Kidney (tissue), 14 donors: ENCODE results near the gene GATA6. TPM values are rescaled to one million over a fixed set of nuclear protein-coding genes. Genes with fewer than 3 reads are reported as not detected.
A peak's percentile ranks its signal among the peaks of the same experiment; 100 is the strongest.

Experiments
- DNase-seq, 5 donors: peaks; one replicate each; pipeline ENCODE4 v3.0.0-alpha.2; 2013 to 2020
- FAIRE-seq: peaks from 2 replicates; lab custom pipeline; 2012; peaks lifted over from hg19 to GRCh38; lab: Jason Lieb, UNC
- H3K27ac ChIP-seq, 2 donors: one replicate each; pipeline ENCODE4 v1.7.0; 2013; ENCODE audit warnings: low read depth in 2 of 2, low read length in 2 of 2, inconsistent platforms in 1 of 2
- H3K27me3 ChIP-seq: one replicate; pipeline ENCODE4 v1.7.1; 2013; ENCODE audit warnings: low read length, inconsistent platforms; ENCODE audit not compliant: control insufficient read depth, insufficient read depth
- H3K36me3 ChIP-seq, 3 donors: one replicate each; pipeline versions ENCODE4 v1.7.0 to v1.7.1; 2013; ENCODE audit warnings: low read length in 3 of 3, control low read depth in 1 of 3, inconsistent platforms in 1 of 3; ENCODE audit not compliant: insufficient read depth in 3 of 3, control insufficient read depth in 2 of 3
- H3K4me1 ChIP-seq, 3 donors: one replicate each; pipeline versions ENCODE4 v1.7.0 to v1.7.1; 2013; ENCODE audit warnings: low read length in 3 of 3, inconsistent platforms in 1 of 3, low read depth in 1 of 3; ENCODE audit not compliant: control insufficient read depth in 2 of 3, insufficient read depth in 2 of 3
- H3K4me3 ChIP-seq, 3 donors: one replicate each; pipeline versions ENCODE4 v1.7.0 to v1.8.1; 2013; ENCODE audit warnings: low read length in 3 of 3, control low read depth in 1 of 3, inconsistent platforms in 1 of 3
- H3K9ac ChIP-seq, 3 donors: one replicate each; pipeline versions ENCODE4 v1.7.0 to v1.7.1; 2013; ENCODE audit warnings: low read length in 3 of 3, control low read depth in 1 of 3, inconsistent platforms in 1 of 3
- H3K9me3 ChIP-seq, 3 donors: one replicate each; pipeline versions ENCODE4 v1.7.0 to v1.7.1; 2013; ENCODE audit warnings: low read length in 3 of 3, control low read depth in 1 of 3, inconsistent platforms in 1 of 3; ENCODE audit not compliant: control insufficient read depth in 2 of 3, insufficient read depth in 1 of 3
- CTCF ChIP-seq: IDR thresholded peaks from 3 replicates; pipeline ENCODE4 v1.5.1; 2012; ENCODE audit warnings: mild to moderate bottlenecking, moderate library complexity, borderline replicate concordance; ENCODE audit not compliant: insufficient read depth; ENCODE audit errors: extremely low read depth
- intact Hi-C: fragments of 100-400 bp; cut with DNase I; formaldehyde crosslinking; loops from one replicate; pipeline ENCODE4 v1.11.1; 2022
- polyA plus RNA-seq: library from polyadenylated mRNA; stranded (reverse); fragments of 350-450 nt; fragmentation: Illumina TruSeq; extraction: RNeasy Lipid Tissue Mini Kit (QIAGEN cat#74804); gene quantifications from one replicate; pipeline ENCODE4 v1.2.3, GENCODE V29; 2014; ENCODE audit warnings: low read depth, low replicate concordance; ENCODE audit not compliant: insufficient read depth
- total RNA-seq: library from RNA; stranded (reverse); fragmentation: NEBNext Ultra II Directional; extraction: Animal tissue kit (Norgen Biotek cat#: 25700); gene quantifications from one replicate; pipeline ENCODE4 v1.2.1, GENCODE V29; 2021
- donor health status: control.
- donor health status: control.
- donor health status: control.
- donor health status: control.
- donor health status: control.
- donor health status: DM: yes; HTN: yes; CAD: no.
- donor health status: Normal renal cell carcinoma (clear cell type).

GATA6 gene
- total and polyA plus RNA-seq, 2 donors from 2014 or later = 1.7 to 10.9 TPM

- H3K4me3 ChIP-seq = no peak overlapping the region
- no peaks in the 10 kb centered on the region for H3K36me3 ChIP-seq
- TF ChIP-seq CTCF = no peak
- DNase-seq (no peak), FAIRE-seq (no peak)
- intact Hi-C loops = no loop called here
- no peak overlapping the region for H3K27ac ChIP-seq
- H3K4me1 ChIP-seq = peaks cover 0 to 2% (median 0%) of the 10 kb centered on the region in 3 donors
- H3K9me3 ChIP-seq = no peaks in the 10 kb centered on the region
- H3K9ac ChIP-seq = no peak overlapping the region
- H3K27me3 ChIP-seq = peaks cover 45% of the 10 kb centered on the region
These were observed 6.0 kb downstream of the GATA6 start for GRCh38 chr18:22175346-22175745.

GRCh38 chr18:22176420-22177326 is 7.3 kb downstream of the GATA6 start:
- H3K9ac ChIP-seq = no peak overlapping the region
- H3K27me3 ChIP-seq = peaks cover 45% of the 10 kb centered on the region
- intact Hi-C loops = no loop called here
- H3K36me3 ChIP-seq = no peaks in the 10 kb centered on the region
- no peak for TF ChIP-seq CTCF
- H3K4me1 ChIP-seq = no peaks in the 10 kb centered on the region
- H3K9me3 ChIP-seq = no peaks in the 10 kb centered on the region
- H3K4me3 ChIP-seq = peak overlapping the region in 1 of 3 donors; percentile 21
- FAIRE-seq (no peak), DNase-seq (peak in 2 of 5 donors; percentile 33 to 47)
- no peak overlapping the region for H3K27ac ChIP-seq

- Histone ChIP-seq H3K4me1 (no peaks in the 10 kb centered on the region), H3K9me3 (no peaks in the 10 kb centered on the region), H3K9ac (no peak overlapping the region), H3K36me3 (no peaks in the 10 kb centered on the region), H3K4me3 (no peak overlapping the region), H3K27ac (no peak overlapping the region), H3K27me3 (peaks cover 42% of the 10 kb centered on the region)
- no peak for TF ChIP-seq CTCF
- FAIRE-seq (no peak), DNase-seq (peak in 2 of 5 donors; percentile 24 to 30)
- intact Hi-C loops = no loop called here
These were observed 8.0 kb downstream of the GATA6 start for GRCh38 chr18:22177327-22177871.
